ENCODE results near the gene ADPRHL1. TPM values are rescaled to one million over a fixed set of nuclear protein-coding genes. Genes with fewer than 3 reads are reported as not detected.

The ADPRHL1 gene
- total and polyA plus RNA-seq, 10 donors = 0.52 to 4.3 (median 1.5) TPM

GRCh38 chr13:113356596-113356995 is 96.7 kb downstream of the ADPRHL1 start:
- DNase-seq = no peak
- 53 to 62% (median 61%) methylated on average over 4 of the region's 4 CpGs for WGBS, 5 donors
- Histone ChIP-seq H3K27me3 (replicated peaks in 1 of 7) (peaks cover 0 to 29% (median 0%) of the 10 kb centered on the region in 7 donors), H3K9me3 (no peaks in the 10 kb centered on the region), H3K27ac (no peak overlapping the region), H3K4me3 (no peak overlapping the region), H3K36me3 (peaks cover 0 to 7% (median 0%) of the 10 kb centered on the region in 6 donors), H3K4me1 (peaks cover 0 to 6% (median 0%) of the 10 kb centered on the region in 6 donors)
- intact Hi-C loops (cut with DNase I; ENCODE audit: low total_unique reads) = no loop called here
- no peak for TF ChIP-seq POLR2A (IDR thresholded peaks at IDR 0.05)
- no peak for TF ChIP-seq CTCF (IDR thresholded peaks at IDR 0.05 in 8 of 11, conservative IDR thresholded peaks at IDR 0.05 in 3 of 11)
- no peak for TF ChIP-seq POLR2AphosphoS5 (IDR thresholded peaks at IDR 0.05)

DNA sequence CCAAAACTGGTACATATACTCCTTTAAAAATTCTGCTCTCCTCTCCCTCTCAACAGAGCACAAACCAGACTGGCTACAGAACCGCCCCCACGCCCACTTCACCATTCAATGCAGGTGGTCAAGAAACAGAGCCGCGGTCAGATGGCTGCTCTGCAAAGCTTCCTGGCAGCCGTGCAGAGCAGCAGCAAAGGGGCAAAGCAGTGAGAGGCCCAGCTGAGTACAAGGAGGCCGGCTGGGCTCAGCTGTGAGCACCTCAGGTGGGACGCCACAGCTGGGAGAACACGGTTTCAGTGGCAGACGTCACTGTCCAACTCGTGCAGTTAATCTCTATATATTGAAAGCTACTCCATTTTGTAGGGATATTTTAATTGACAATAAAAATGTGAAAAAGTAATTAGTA is 97.7 kb downstream of the ADPRHL1 start:
- WGBS, 5 donors = 80 to 88% (median 84%) methylated on average over 10 of the region's 10 CpGs
- DNase-seq = no peak
- H3K4me1 ChIP-seq = peaks cover 0 to 10% (median 3%) of the 10 kb centered on the region in 6 donors

DNA sequence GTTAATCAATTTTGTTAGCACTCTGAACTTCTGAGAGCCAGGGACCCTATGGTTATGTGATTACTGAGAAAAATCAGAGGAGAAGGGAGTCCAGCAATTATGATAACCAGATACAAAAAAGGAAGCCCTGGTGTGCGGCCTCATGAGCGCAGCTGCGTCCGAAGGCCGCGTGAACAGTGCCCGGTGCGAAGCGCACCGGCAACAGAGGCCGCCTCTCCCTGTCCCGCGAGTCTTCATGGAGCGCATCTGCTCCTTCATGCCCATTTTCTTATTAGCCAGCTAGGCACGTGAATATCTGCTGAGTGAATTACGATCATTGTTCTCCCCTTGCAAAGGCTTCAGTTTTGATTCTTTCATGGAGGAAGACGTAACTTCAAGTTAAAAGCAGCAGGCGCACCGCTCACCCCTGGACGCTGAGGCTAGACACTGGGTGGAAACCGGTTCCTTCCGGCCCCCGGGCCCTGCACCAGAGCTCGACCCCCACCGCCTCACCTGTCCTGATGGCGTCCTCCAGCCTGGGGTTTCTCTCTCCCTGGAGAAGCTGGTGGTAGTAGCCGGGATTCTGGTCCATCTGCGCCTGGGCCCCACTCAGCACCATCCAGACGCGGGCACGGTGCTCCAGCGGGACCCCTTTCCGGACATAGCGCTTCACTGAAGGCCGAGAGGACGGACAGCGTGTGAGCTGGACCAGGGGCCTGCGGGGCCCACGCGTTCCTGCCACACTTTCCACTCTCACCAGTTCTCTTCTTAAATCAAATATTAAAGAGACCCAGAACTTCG is 98.3 kb downstream of the ADPRHL1 start:
- Histone ChIP-seq H3K4me3 (no peak overlapping the region), H3K4me1 (peaks cover 0 to 11% (median 4%) of the 10 kb centered on the region in 6 donors), H3K27ac (no peak overlapping the region), H3K9me3 (no peaks in the 10 kb centered on the region), H3K36me3 (peaks cover 0 to 7% (median 0%) of the 10 kb centered on the region in 6 donors), H3K27me3 (replicated peaks in 1 of 7) (peaks cover 0 to 14% (median 0%) of the 10 kb centered on the region in 7 donors)
- no peak for DNase-seq
- intact Hi-C loops (cut with DNase I; ENCODE audit: low total_unique reads) = no loop called here
- 92 to 97% (median 94%) methylated on average over 41 of the region's 41 CpGs for WGBS, 5 donors
- TF ChIP-seq POLR2AphosphoS5 (IDR thresholded peaks at IDR 0.05) = no peak
- TF ChIP-seq POLR2A (IDR thresholded peaks at IDR 0.05) = no peak
- no peak for TF ChIP-seq CTCF (IDR thresholded peaks at IDR 0.05 in 8 of 11, conservative IDR thresholded peaks at IDR 0.05 in 3 of 11)

More for the DNA sequence above, 97.7 kb downstream of the ADPRHL1 start:
- TF ChIP-seq CTCF (IDR thresholded peaks at IDR 0.05 in 8 of 11, conservative IDR thresholded peaks at IDR 0.05 in 3 of 11) (no peak), POLR2A (IDR thresholded peaks at IDR 0.05) (no peak), POLR2AphosphoS5 (IDR thresholded peaks at IDR 0.05) (no peak)
- H3K36me3 ChIP-seq = peaks cover 0 to 7% (median 0%) of the 10 kb centered on the region in 6 donors
- no peak overlapping the region for H3K27ac ChIP-seq
- H3K9me3 ChIP-seq = no peaks in the 10 kb centered on the region
- no peak overlapping the region for H3K4me3 ChIP-seq
- peaks cover 0 to 20% (median 0%) of the 10 kb centered on the region in 7 donors for H3K27me3 ChIP-seq (replicated peaks in 1 of 7)
- intact Hi-C loops (cut with DNase I; ENCODE audit: low total_unique reads) = no loop called here

- H3K4me1 ChIP-seq = peaks cover 0 to 11% (median 4%) of the 10 kb centered on the region in 6 donors
- H3K27ac ChIP-seq = no peak overlapping the region
- intact Hi-C loops (cut with DNase I; ENCODE audit: low total_unique reads) = no loop called here
- H3K9me3 ChIP-seq = peaks cover 0 to 1% (median 0%) of the 10 kb centered on the region in 8 donors
- H3K27me3 ChIP-seq (replicated peaks in 1 of 7) = peaks cover 0 to 9% (median 0%) of the 10 kb centered on the region in 7 donors
- WGBS, 5 donors = 79 to 88% (median 85%) methylated on average over 11 to 12 of the region's 12 CpGs
- H3K36me3 ChIP-seq = peaks cover 0 to 17% (median 0%) of the 10 kb centered on the region in 6 donors
- H3K4me3 ChIP-seq = no peak overlapping the region
- no peak for TF ChIP-seq POLR2AphosphoS5 (IDR thresholded peaks at IDR 0.05)
- TF ChIP-seq POLR2A (IDR thresholded peaks at IDR 0.05) = no peak
- TF ChIP-seq CTCF (IDR thresholded peaks at IDR 0.05 in 8 of 11, conservative IDR thresholded peaks at IDR 0.05 in 3 of 11) = no peak
- peak; percentile 31 for DNase-seq
These were observed 100.0 kb downstream of the ADPRHL1 start for GRCh38 chr13:113353254-113353653.

Measured in spleen (tissue), 11 donors.